Heart left ventricle (tissue), 13 donors: ENCODE measurements around the gene HOXB1.

Source experiments
- POLR2A ChIP-seq, 2 donors: fragments of 450-650 bp; IDR thresholded peaks; one replicate each; pipeline ENCODE4 v1.6.1; 2017; ENCODE audit warnings: antibody characterized with exemption in 2 of 2, mild to moderate bottlenecking in 2 of 2, moderate library complexity in 2 of 2
- TF ChIP-seq, protein P1 (sequence below), 12 donors: fragments of 200-600 bp; sonication (generic) in 4 of 12; IDR thresholded peaks; one replicate each; pipeline versions ENCODE4 v1.5.0 to v1.8.0; 2018 to 2022; ENCODE audit warnings: antibody characterized with exemption in 12 of 12, mild to moderate bottlenecking in 5 of 12
- donor health status: ischemic (EF 13 %, LVEDD 7.1; RV severe dilation, severe dysfunction).
- donor health status: DM: no; HTN: yes; CAD: no.
- donor health status: DM: no; HTN: no; CAD: no.
- donor health status: ischemic (EF 25% LVEDD 6.9; RV normal size, moderate dysfunction).
- donor health status: ischemic (EF 25% LVEDD 5.7; RV mildly dilated, moderate dysfunction).
- donor health status: ischemic (EF 35%, LVEDD 5.7; RV mildly dilated, moderate dysfunction).
- donor health status: nonischemic (EF 11% LVEDD 7.7; RV severe dilation, severe dysfunction).
- donor health status: DM: yes; HTN: yes; CAD: no.
- donor health status: PGD.
- donor health status: ischemic (EF 29% LVEDD 5.4; RV normal size, mild dysfunction).
- donor health status: nonischemic (EF 23%, LVEDD 6.1; RV moderate dilation, normal function).

DNA sequence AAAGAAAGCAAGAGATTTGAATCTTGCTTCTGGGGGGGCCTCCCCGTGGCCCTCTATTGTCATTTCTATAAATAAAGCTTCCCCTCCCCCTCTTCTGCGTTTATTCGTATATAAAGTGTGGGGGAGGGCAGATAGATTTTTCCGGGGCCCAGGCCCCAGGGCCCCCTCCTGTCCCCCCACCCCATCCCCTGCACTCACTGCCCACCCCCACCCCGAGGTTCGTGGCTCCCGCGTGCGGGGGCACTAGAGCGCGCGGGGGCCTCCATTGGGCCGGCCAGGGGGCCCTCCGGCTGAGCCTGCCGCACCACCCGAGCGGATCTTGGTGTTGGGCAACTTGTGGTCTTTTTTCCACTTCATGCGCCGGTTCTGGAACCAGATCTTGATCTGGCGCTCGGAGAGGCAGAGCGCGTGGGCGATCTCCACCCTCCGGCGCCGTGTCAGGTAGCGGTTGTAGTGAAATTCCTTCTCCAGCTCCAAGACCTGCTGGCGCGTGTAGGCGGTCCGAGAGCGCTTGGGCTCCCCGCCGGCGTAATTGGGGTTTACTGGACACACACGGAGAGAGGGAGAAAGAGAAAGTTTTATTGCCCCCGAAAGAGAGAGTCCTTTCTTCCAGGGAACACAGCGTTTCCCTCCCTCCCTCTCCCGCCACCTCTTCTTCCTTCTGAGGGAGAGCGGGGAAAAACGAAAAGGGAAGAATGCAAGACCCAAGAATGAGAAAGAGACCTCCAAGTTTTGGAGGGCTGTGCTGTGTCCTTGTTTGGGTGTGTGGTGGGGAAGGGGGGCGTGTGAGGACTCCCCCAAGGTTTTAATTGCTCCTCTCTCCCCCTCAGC lies 45.9 kb upstream of the HOXB1 start:
- TF ChIP-seq POLR2A (IDR thresholded peaks at IDR 0.05), result no peak
- TF ChIP-seq, protein P1, sequence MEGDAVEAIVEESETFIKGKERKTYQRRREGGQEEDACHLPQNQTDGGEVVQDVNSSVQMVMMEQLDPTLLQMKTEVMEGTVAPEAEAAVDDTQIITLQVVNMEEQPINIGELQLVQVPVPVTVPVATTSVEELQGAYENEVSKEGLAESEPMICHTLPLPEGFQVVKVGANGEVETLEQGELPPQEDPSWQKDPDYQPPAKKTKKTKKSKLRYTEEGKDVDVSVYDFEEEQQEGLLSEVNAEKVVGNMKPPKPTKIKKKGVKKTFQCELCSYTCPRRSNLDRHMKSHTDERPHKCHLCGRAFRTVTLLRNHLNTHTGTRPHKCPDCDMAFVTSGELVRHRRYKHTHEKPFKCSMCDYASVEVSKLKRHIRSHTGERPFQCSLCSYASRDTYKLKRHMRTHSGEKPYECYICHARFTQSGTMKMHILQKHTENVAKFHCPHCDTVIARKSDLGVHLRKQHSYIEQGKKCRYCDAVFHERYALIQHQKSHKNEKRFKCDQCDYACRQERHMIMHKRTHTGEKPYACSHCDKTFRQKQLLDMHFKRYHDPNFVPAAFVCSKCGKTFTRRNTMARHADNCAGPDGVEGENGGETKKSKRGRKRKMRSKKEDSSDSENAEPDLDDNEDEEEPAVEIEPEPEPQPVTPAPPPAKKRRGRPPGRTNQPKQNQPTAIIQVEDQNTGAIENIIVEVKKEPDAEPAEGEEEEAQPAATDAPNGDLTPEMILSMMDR (IDR thresholded peaks at IDR 0.05), result no peak
